ENCODE results near the gene ERG.

GRCh38 chr21:38520511-38520910, 22.2 kb upstream of the ERG start:
- TF ChIP-seq POLR2AphosphoS5 (IDR thresholded peaks at IDR 0.05) = no peak
- TF ChIP-seq CTCF (IDR thresholded peaks at IDR 0.05) = no peak
- no peak for TF ChIP-seq POLR2A (IDR thresholded peaks at IDR 0.05)
